Fibroblast of lung (primary cell): ENCODE results near the gene CENPP. TPM values are rescaled to one million over a fixed set of nuclear protein-coding genes. Genes with fewer than 3 reads are reported as not detected.

Experiments
- DNase-seq, 2 donors: peaks; one replicate each; pipeline versions ENCODE4 v3.0.0 to v3.0.0-alpha.2; 2010; ENCODE audit warnings: low read depth in 2 of 2
- H2AFZ ChIP-seq: 2 replicates; pipeline ENCODE4 v1.5.1; 2012; ENCODE audit warnings: low read length, control low read depth, inconsistent platforms
- H3K27ac ChIP-seq: 2 replicates; pipeline ENCODE4 v1.5.1; 2011; ENCODE audit warnings: low read length, control low read depth; ENCODE audit not compliant: insufficient read depth
- H3K27me3 ChIP-seq: 2 replicates; pipeline ENCODE4 v1.5.1; 2011; ENCODE audit warnings: mild to moderate bottlenecking, low read length; ENCODE audit not compliant: control insufficient read depth, insufficient read depth
- H3K36me3 ChIP-seq: 2 replicates; pipeline ENCODE4 v1.5.1; 2011; ENCODE audit warnings: low read length; ENCODE audit not compliant: control insufficient read depth, insufficient read depth
- H3K4me1 ChIP-seq: 2 replicates; pipeline ENCODE4 v1.5.1; 2011; ENCODE audit warnings: low read length; ENCODE audit not compliant: control insufficient read depth, insufficient read depth; ENCODE audit errors: extremely low read depth
- H3K4me2 ChIP-seq: 2 replicates; pipeline ENCODE4 v1.5.1; 2011; ENCODE audit warnings: low read length, control low read depth; ENCODE audit not compliant: insufficient read depth; ENCODE audit errors: extremely low read depth
- H3K4me3 ChIP-seq, 4 experiments: fragments of 200-600 bp in 1 of 4; sonication (generic) in 1 of 4; replicated peaks in 1 of 4; 2 replicates each; pipeline ENCODE4 v1.5.1; 2011 to 2016; ENCODE audit warnings: low read length in 4 of 4, low read depth in 3 of 4, mild to moderate bottlenecking in 3 of 4, control low read depth in 2 of 4, inconsistent platforms in 1 of 4, mixed read lengths in 1 of 4; ENCODE audit not compliant: insufficient read depth in 1 of 4; ENCODE audit errors: control extremely low read depth in 1 of 4
- H3K79me2 ChIP-seq: 2 replicates; pipeline ENCODE4 v1.5.1; 2012; ENCODE audit warnings: mild to moderate bottlenecking, low read length, inconsistent platforms; ENCODE audit not compliant: control insufficient read depth, insufficient read depth
- H3K9ac ChIP-seq: 2 replicates; pipeline ENCODE4 v1.5.1; 2011; ENCODE audit warnings: mild to moderate bottlenecking, low read length, control low read depth; ENCODE audit not compliant: insufficient read depth
- H3K9me3 ChIP-seq: 2 replicates; pipeline ENCODE4 v1.5.1; 2012; ENCODE audit warnings: low read depth, low read length; ENCODE audit not compliant: control insufficient read depth, insufficient read depth
- H4K20me1 ChIP-seq: 2 replicates; pipeline ENCODE4 v1.5.1; 2011; ENCODE audit warnings: low read length; ENCODE audit not compliant: control insufficient read depth, insufficient read depth; ENCODE audit errors: extremely low read depth
- EZH2 ChIP-seq: IDR thresholded peaks from 2 replicates; pipeline ENCODE4 v1.5.1; 2012; ENCODE audit warnings: low read length, control low read depth, mild to moderate bottlenecking; ENCODE audit errors: missing control alignments
- polyA plus RNA-seq, 2 donors: library from polyadenylated mRNA; depleted of rRNA in 1 of 2; stranded (reverse) in 1 of 2; unstranded in 1 of 2; fragments of >200 nt; gene quantifications; 2 replicates each; pipeline ENCODE4 v1.2.1, GENCODE V29; 2011 to 2012; ENCODE audit warnings: missing spikeins in 1 of 2
- total RNA-seq: library from RNA; depleted of rRNA; stranded (reverse); fragments of >200 nt; gene quantifications from 2 replicates; pipeline ENCODE4 v1.2.1, GENCODE V29; 2014
- TF ChIP-seq, protein P1 (sequence below), 2 donors: IDR thresholded peaks in 1 of 2; conservative IDR thresholded peaks in 1 of 2; 1 replicate in 1 of 2; 2 replicates in 1 of 2; pipeline ENCODE4 v1.5.1; 2011 to 2012; ENCODE audit warnings: low read length in 2 of 2, control low read depth in 1 of 2, inconsistent platforms in 1 of 2, low read depth in 1 of 2, mild to moderate bottlenecking in 1 of 2

Gene CENPP
- total and polyA plus RNA-seq, 2 donors (not counting 1 experiment from before 2014, with no cell fraction given): 1.7 to 2.4 TPM

DNA sequence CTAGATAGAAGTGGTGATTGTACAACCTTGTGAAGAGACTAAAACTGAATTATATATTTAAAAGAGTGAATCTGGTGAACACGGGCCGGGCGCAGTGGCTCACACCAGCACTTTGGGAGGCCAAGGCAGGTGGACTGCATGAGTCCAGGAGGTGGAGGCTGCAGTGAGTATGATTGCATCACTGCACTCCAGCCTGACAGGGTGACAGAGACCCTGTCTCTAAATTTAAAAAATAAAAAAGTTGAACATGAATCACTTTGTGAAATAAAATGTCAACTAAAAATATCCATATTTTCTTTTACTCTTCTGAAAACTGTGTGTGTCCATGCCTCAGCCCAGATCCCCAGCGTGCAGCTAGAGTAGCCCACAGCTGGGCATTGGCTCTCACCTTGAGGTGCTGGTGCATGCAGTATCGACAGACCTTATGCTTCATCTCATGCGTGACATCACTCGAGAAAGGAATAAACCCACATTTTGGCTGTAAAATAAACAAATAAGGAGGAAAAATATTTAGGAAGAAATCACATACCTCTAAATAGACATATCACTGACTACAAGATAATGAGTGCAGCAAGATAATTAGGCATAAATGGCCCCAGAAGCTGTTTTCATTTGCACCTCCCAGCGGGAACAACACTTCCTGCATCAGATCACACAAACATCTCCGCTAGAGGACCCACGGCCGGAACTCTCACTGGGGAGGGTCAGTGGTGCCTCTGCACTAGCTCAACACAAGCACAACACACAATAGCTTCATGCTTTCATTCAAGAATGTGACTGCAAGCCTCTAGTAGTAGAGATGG is 322.1 kb downstream of the CENPP start:
- Histone ChIP-seq H3K9ac (no peak overlapping the region), H2AFZ (no peak overlapping the region), H3K4me1 (no peaks in the 10 kb centered on the region), H3K79me2 (no peaks in the 10 kb centered on the region), H3K4me2 (no peak overlapping the region), H3K9me3 (no peaks in the 10 kb centered on the region), H3K4me3 (no peak overlapping the region), H4K20me1 (no peaks in the 10 kb centered on the region), H3K36me3 (peaks cover 16% of the 10 kb centered on the region), H3K27ac (no peak overlapping the region), H3K27me3 (no peaks in the 10 kb centered on the region)
- DNase-seq: no peak
- TF ChIP-seq, protein P1, sequence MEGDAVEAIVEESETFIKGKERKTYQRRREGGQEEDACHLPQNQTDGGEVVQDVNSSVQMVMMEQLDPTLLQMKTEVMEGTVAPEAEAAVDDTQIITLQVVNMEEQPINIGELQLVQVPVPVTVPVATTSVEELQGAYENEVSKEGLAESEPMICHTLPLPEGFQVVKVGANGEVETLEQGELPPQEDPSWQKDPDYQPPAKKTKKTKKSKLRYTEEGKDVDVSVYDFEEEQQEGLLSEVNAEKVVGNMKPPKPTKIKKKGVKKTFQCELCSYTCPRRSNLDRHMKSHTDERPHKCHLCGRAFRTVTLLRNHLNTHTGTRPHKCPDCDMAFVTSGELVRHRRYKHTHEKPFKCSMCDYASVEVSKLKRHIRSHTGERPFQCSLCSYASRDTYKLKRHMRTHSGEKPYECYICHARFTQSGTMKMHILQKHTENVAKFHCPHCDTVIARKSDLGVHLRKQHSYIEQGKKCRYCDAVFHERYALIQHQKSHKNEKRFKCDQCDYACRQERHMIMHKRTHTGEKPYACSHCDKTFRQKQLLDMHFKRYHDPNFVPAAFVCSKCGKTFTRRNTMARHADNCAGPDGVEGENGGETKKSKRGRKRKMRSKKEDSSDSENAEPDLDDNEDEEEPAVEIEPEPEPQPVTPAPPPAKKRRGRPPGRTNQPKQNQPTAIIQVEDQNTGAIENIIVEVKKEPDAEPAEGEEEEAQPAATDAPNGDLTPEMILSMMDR (conservative IDR thresholded peaks at IDR 0.05 in 1 of 2, IDR thresholded peaks at IDR 0.05 in 1 of 2; ENCODE audit: low read depth in 1 of 2, low read length in 2 of 2): no peak
- TF ChIP-seq EZH2: no peak

DNA sequence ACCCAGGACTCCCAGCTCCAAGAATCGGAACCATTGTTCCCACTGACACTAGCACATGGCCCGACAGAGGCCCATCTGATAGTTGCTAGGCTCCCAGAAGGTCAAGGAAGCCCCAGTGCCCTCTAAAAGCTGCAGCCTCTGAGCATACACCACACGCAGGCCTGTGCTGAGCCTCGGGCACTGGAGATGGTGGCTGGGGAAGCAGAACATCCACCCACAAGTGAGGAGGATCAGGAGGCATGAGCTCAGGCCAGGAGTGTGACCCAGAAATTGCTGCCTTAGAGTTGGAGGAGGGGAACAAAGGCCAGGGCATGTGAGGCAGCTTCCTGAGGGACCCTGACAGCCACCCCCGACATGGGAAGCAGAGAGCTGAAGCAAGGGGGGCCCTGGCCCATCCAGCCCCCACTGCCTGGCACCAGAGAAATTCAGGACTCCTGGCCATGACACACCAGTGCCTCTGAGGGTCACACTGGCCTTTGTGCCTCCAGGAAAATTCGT is 322.8 kb downstream of the CENPP start:
- no peak for DNase-seq
- no peak overlapping the region for H3K9ac ChIP-seq
- H2AFZ ChIP-seq: no peak overlapping the region
- H3K79me2 ChIP-seq: no peaks in the 10 kb centered on the region
- no peak for TF ChIP-seq EZH2
- TF ChIP-seq, protein P1 (conservative IDR thresholded peaks at IDR 0.05 in 1 of 2, IDR thresholded peaks at IDR 0.05 in 1 of 2; ENCODE audit: low read depth in 1 of 2, low read length in 2 of 2): no peak
- no peaks in the 10 kb centered on the region for H3K9me3 ChIP-seq
- peaks cover 14% of the 10 kb centered on the region for H3K36me3 ChIP-seq
- H4K20me1 ChIP-seq: no peaks in the 10 kb centered on the region
- no peak overlapping the region for H3K27ac ChIP-seq
- H3K4me1 ChIP-seq: no peaks in the 10 kb centered on the region
- no peak overlapping the region for H3K4me3 ChIP-seq
- H3K4me2 ChIP-seq: no peak overlapping the region
- no peaks in the 10 kb centered on the region for H3K27me3 ChIP-seq

DNA sequence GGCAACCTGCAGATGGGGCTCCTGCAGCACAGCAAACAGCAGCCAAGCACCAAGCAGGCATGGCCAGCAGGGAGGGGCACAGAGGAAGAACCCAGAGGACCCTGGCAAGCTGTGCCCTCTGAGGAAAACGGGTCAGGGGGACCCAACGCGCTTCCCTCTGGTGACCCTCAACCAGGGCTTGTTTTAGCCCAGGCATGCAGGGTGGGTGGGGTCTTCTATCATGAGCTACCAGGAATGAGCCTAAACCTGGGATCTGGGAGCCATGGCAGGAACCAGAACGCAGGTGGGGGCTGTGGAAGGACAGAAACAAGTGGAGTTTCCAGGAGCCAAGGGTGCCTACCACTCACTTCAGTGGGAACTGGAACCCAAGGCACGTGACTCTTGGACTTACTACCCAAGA is 323.3 kb downstream of the CENPP start:
- peaks cover 2% of the 10 kb centered on the region for H3K79me2 ChIP-seq
- DNase-seq: no peak
- no peaks in the 10 kb centered on the region for H3K9me3 ChIP-seq
- H3K4me3 ChIP-seq: no peak overlapping the region
- H3K27ac ChIP-seq: no peak overlapping the region
- no peaks in the 10 kb centered on the region for H3K4me1 ChIP-seq
- no peak overlapping the region for H2AFZ ChIP-seq
- no peaks in the 10 kb centered on the region for H4K20me1 ChIP-seq
- peaks cover 10% of the 10 kb centered on the region for H3K36me3 ChIP-seq
- H3K27me3 ChIP-seq: no peaks in the 10 kb centered on the region
- H3K4me2 ChIP-seq: no peak overlapping the region
- H3K9ac ChIP-seq: no peak overlapping the region
- TF ChIP-seq, protein P1 (conservative IDR thresholded peaks at IDR 0.05 in 1 of 2, IDR thresholded peaks at IDR 0.05 in 1 of 2; ENCODE audit: low read depth in 1 of 2, low read length in 2 of 2): no peak
- TF ChIP-seq EZH2: no peak
